Middle frontal gyrus (tissue), 1 donor: ENCODE measurements around the gene FKBP14.
"Not testable (repeated sequence)": the region's sequence is repeated elsewhere in the genome, so short reads cannot be mapped to it uniquely, and the experiment has no call there.

Experiments used
- DNase-seq: peaks from one replicate; pipeline ENCODE4 v3.0.0-alpha.2; 2015; ENCODE audit warnings: low spot score; ENCODE audit errors: extremely low spot score

FKBP14 gene

DNA sequence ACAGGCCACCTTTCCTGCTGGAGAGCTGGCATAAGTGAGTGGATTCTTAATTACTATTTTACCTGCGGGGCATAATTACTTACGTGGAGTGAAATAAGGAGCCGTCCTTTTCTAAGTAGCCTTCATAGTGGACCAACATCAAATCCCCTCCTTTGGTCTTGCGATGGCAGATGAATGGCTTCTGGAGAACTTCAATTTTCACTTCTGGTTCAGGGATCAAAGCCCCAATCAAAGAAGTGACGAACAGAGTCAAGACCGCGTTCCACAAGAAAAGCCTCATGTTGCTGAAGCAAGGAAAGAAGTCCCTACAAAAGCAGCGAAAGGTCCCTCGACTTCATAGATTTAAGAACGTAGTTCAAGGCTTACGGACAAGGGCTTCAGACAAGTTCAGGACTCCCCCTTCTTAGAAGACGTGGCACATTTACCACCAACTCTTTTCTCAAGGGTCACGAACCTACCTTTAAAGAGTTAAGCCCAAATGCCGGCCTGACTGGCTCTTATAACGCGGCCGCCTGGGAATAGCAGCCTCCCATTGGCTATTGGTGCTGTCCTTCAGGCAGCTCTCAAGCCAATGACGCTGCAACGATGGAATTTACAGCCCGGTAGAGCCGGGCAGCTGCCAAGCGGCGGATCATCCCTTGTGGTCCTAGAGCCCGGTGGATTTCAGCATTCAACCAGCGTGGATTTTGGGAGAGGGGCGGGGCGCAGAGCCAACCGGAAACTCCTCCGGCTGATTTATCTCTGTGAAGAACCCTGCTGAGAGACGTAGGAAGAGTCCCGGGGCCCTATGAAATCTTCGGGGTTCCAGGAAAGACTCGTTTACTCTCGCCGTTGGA, at the start of gene FKBP14:
Gene FKBP14 (minus strand): TSS at position 474 of the 836 bp plus-strand sequence. CDS start 194 bp downstream, at position 280.
- DNase-seq = peak; percentile 97

GRCh38 chr7:30074422-30075030, 48.0 kb upstream of the FKBP14 start:
- no peak for DNase-seq

GRCh38 chr7:30072735-30073134, 46.2 kb upstream of the FKBP14 start:
- DNase-seq = no peak

- DNase-seq = no peak
Observed at GRCh38 chr7:30070052-30070451, 43.5 kb upstream of the FKBP14 start.

DNA sequence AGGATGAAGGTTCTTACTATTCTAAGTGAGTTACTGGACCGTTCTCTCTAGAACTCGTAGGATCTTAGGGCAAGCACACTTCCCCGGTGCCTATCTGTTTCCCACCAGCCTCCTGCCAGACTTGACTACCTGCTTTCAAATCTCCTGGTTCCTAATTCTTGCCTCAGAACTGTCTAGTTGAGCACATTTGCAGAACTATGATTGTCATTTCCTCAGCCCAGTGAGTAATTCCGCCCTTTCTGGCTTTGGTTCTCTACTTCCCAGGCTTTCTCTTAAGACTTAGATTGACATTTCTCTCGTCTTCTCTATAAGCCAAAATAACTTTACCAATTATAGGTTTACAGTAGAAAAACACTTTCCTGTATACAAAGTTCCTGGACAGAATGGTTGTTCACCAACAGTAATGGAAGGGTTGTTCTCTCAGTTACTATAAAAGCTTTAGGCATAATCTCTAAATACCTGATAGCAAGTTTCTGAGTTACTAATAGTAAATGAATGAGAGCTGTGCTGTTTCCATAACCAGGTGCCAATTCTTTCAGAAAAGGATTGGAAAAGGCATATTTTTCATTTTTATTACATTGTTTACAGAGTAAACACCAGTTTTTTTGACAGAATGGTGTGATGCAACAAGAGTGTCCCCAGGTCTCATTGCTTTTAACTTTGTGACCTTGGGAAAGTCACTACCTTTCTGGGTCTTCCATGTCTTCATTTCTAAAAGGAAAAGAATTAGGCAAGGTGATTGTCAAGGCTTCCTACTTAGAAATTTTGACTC, 42.8 kb upstream of the FKBP14 start:
- DNase-seq = no peak

DNA sequence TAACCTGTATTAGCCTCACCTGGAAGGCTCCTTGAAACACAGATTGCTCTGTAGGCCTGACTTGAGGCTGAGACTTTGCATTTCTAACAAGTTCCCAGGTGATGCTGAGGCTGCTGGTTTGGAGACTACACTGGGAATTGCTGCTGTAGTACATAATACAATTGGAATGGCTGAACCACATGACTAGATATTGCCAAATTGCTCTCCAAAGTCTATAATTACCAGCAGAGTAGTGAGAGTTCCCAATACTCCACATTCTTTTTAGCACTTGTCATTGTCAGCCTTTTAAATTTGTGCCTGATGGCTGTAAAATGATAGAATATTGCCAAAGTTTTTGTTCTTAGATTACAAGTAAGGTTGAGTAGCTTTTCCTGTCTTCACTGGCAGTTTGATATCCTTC, 41.6 kb upstream of the FKBP14 start:
- no peak for DNase-seq

DNA sequence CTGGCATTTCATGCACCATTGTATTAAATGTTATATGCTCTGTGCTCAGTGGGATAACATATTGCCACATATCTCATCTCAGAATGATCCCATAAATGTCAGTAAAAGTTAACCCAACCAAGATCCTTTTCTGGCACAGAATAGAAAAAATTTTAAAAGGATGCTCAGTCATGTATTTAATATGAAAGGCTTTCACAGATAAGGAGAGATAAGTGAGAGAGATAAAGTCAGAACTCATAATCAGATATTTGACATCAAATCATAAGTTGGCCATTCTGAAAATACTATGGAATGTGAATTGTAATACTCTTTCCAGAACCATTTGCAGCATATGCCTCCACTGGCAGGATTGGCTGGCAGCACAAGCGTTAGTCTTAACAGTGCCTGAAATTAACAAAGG, 40.2 kb upstream of the FKBP14 start:
- no peak for DNase-seq

GRCh38 chr7:30065746-30066145, 39.2 kb upstream of the FKBP14 start:
- no peak for DNase-seq

DNA sequence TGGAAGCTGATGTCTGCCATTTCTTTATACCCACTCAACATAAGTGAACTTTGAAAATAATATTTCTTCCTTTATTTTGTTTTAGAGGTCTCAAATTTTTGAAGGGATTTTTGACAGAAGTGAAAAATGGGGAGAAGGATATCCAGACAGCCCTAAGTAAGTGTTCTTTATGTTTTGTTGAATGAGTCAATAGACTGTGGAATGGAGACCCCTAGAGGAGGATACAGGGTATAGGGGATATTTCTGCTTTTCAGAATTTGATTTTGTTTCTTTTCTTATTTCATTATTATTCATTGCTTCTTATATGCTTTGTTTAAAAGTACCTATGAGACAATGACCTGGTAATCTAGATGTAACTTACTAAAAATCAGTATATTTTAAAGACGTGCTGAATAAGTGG, 36.1 kb upstream of the FKBP14 start:
- no peak for DNase-seq

GRCh38 chr7:30061786-30062185, 35.3 kb upstream of the FKBP14 start:
- DNase-seq = not testable (repeated sequence)

DNA sequence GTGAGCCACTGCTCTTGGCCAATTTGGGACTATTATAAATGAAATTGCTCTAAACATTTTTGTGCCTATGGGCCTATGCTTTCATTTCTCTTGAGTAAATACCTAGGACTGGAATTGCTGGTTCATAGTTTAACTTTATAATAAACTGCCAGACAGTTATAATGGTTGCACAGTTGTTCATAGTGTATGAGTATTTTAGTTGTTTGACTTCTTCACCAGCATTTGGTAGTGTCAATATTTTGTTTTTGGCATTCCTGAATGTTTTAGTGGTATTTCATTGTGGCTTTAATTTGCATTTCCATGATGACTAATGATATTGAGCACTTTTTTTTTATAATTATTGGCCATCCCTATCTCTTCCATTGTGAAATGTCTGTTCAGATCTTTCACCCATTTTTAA, 31.2 kb upstream of the FKBP14 start:
- no peak for DNase-seq

- DNase-seq = no peak
Observed at GRCh38 chr7:30053068-30053467, 26.6 kb upstream of the FKBP14 start.

GRCh38 chr7:30049173-30049572, 22.7 kb upstream of the FKBP14 start:
- DNase-seq = no peak

DNA sequence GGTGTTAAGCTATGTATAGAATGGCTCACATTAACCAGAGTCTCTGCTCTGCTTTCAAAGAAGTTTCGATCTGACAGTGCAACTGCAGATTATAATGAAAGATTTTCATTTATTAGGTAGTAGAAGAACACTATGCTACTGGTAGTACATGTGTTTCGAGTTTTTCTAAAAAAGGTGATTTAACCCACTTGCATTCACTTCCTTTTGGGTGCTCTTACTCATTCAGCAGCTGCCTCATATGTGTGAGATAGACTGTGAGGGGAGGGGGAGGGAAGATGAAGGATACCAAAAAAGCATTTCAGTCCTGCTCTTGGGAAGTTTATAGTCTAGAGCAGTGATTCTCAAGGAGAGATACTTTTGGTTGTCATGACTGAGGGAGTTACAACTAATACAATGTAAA, 22.1 kb upstream of the FKBP14 start:
- no peak for DNase-seq

DNA sequence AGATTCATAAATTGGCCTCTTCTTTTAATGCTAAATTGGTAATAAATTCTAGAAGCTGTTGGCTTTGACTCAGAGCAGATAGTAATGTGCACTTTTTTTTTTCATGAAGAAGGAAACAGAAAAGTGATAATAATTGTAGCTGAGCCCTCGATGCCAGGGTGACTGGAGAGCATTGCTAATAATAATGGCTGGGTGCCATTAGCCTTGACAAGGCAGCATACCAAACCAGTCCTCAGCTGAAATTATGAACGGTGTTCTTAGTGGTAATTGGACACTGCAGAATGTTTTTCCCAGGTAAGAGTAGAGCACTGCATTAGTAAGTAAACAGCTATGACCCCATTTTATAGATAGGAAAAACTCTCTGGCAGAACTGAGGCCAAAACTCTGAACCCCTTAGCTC, 20.6 kb upstream of the FKBP14 start:
- no peak for DNase-seq

GRCh38 chr7:30046127-30046770, 19.7 kb upstream of the FKBP14 start:
- no peak for DNase-seq

DNA sequence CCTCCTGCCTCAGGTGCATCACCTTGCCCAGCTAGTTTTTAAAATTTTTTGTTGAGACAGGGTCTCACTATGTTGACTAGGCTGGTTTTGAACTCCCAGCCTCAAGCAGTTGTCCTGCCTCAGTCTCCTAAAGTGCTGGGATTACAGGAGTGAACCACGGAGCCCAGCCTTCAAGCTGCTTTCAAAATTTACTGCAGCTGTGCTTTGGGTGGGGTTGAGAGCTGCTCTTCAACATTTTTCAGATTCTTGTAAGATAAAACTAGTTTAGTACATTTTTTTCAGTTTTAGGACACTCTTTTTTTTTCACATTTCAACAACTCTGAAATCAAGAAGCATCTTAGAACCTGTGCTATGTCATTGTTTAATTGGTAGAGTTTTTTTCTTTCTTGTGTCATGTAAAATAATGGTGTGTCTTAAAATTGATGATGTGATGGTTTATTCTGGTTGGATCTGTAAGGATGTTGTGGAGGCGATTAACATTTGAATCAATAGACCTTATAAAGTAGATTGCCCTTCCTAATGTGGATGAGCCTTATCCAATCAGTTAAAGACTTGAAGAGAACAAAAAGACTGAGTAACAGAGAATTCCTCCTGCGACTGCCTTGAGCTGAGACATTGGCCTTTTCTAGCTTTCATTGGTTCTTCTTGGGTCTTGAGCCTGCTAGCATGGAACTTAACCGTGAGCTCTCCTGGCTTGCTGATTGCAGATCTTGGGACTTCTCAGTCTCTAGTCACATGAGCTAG, 15.2 kb upstream of the FKBP14 start:
- DNase-seq = no peak

GRCh38 chr7:30040938-30041337, 14.4 kb upstream of the FKBP14 start:
- DNase-seq = no peak

- DNase-seq = no peak
Observed at GRCh38 chr7:30038196-30038980, 11.9 kb upstream of the FKBP14 start.

DNA sequence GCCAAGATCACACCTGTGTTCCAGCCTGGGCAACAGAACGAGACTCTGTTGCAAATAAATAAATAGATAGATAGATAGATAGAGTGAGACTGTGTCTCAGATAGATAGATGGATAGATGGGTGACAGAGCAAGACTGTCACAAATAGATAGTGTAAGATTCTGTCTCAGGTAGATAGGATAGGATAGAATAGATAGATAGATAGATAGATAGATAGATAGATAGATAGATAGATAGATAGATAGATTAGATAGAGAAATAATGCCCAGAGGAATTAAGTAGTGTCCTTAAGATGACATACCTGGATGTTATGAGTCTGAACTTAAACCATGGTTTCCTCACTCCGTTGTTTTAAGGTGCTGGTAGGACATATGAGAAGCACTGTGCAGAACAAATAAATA, 9.7 kb upstream of the FKBP14 start:
- no peak for DNase-seq
